NCI-H345 treated with DMSO at 0.1 percent for 48 hours (cell line): ENCODE results near the gene KCNS3.
"Not testable (repeated sequence)": the region's sequence is repeated elsewhere in the genome, so short reads cannot be mapped to it uniquely, and the experiment has no call there.

Source experiments
- DNase-seq: peaks from one replicate; lab custom pipeline; 2025; ENCODE audit not compliant: unreplicated experiment; lab: John Stamatoyannopoulos, UW

The KCNS3 gene

DNA sequence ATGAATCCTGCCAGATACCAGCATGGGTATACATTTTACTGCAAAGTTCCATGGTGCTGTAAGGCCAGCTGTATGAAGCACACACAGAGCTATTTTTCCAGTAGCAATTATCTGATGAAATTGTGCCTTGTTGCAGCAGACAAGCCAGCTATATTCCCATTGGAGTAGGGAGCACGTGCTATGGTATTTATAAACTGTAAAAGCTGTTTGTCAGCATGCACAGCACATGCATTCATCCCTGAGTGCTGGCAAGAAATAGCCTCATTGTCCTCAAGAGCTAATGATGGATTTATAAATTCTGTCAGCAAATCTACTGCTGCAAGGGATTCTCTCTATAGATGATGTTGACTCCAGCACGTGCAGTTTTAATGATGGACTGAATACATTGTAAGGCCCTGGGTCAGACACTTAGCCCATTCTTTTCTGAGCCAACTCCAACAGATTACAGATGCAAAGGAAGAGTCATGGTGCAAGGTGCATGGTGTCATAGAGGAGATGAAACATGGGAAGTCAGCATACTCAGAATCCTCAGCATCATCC is 61.7 kb downstream of the KCNS3 start:
- DNase-seq, result no peak

DNA sequence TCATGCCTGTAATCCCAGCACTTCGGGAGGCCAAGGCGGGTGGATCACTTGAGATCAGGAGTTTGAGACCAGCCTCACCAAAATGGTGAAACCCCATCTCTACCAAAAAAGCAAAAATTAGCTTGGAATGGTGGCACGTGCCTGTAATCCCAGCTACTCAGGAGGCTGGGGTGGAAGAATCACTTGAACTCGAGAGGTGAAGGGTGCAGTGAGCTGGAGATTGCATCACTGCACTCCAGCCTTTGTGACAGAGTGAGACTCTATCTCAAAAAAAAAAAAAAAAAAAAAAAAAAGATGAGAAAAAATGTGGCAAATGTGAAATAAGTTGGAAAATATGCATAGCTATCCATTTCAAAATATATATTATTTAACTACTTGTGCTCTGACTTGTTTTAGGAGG is 65.0 kb downstream of the KCNS3 start:
- DNase-seq, result no peak

DNA sequence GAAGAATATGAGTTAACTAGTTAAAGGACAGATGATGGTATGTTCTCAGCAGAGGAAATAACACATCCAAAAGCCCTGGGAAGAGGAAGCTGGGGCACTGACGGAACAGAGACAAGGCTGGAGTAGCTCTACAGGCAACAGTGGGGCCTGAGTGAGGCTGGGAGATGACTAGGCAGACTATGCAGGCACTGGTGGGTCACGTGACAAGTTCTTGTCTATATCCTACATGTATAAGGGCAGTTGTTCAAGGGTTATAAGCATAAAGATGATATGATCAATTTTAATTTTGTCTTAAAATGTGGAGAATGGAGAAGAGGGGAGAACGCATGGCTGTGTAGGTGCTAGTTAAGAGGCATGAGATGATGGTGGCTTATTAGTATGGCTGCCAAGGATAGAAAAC is 68.6 kb downstream of the KCNS3 start:
- DNase-seq, result no peak

DNA sequence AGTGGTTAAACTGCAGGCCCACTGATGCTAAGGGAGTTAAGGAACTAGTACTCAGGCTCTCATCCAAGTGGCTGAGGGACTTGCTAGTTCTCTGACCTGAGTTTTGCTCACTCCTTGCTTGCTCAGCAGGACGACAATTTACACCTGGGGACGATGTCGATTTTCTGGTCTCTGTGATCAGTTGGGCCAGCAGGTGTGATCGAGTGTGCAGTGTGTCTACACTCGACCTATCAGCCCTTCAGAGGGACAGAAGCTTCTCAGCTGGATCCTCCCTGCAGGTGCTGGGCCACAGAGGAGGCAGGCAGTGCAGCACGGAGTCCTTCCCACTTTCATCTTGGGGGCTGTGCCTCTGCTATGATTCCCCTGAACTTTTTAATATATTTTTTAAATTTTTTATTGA is 71.5 kb downstream of the KCNS3 start:
- no peak for DNase-seq

DNA sequence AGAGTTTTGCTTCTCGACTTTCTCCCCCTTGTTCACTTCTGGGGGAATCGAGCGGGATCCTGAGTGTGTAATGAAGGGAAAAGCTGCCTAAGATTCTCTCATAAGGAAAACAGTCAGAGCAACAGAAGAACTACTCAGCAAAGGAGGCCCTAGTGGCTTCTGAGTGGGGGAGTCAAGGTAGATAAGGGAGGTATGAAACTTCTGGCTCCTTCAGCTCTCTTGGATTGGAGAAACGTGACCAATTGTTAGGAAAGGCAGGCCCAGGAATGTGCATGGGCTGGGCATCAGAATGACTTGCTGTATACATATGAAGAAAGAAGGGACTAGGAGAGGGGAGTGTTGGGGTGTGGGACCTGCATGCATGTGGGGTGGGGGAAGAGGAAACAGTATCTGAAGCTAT is 73.1 kb downstream of the KCNS3 start:
- no peak for DNase-seq

DNA sequence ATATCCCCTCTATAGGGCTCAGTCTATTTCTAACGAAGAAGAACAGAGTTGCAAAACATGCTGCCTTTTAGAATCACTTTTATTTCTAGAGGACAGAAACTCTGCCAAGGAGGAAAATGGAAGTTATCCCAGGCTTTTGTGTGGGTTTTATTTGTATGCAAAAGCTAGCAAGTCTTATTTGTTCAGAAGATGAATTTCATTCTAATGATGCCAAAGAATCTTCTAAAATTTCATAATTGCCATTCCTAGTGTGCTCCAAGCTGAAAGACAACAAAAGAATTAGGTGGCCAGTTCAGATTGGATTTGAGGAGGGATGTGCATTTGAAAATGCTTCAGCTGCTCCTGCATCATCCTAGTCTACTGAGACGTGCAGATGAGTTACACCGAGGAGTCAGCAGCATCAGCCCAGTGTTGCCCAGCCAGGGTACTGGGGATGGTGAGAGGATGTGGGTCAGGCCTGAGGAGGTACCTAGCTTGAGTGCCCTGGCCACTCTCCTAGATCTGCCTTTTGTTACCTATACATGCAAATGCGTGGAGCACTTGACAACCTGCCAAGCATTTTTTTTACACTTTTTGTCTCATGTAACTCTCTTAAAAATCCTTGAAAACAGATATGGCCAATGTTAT is 80.1 kb downstream of the KCNS3 start:
- DNase-seq, result no peak

DNA sequence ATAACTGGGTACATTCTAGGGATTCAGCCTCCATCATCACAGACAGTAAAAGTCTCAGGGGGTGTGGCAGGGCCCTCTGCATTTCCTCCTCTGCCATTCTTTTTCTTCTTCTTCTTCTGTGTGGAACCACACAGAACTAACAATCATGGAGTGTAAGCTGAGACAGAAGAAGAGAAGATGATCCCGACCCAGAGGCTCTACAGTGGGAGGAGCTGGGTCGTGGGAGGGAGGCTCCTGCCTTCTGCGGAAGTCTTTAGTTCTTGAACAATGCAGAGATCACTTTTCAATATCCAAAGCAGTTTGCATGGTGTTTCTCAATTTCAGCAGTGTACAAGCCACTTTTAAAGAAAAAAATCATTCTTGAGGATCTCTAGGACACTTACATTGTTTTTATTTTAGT is 80.9 kb downstream of the KCNS3 start:
- DNase-seq, result no peak

DNA sequence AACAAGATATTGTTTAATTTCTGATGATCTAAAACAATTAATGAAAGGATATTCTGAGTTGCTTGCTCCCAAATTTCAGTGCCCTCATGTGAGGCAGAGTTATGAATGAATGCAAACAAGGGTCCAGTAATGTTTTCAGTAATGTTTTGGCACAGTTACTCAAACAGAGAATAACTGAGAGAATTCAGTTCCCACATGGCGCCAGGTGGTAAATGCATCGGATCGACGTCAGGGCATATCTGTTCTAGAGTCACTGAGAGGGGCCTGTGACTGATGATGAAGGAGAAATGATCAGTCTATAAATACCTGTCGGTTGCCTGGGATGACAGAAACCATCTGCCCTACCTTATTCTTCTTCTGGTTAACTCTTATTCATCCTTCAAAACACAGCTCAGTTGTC is 81.4 kb downstream of the KCNS3 start:
- DNase-seq, result no peak

DNA sequence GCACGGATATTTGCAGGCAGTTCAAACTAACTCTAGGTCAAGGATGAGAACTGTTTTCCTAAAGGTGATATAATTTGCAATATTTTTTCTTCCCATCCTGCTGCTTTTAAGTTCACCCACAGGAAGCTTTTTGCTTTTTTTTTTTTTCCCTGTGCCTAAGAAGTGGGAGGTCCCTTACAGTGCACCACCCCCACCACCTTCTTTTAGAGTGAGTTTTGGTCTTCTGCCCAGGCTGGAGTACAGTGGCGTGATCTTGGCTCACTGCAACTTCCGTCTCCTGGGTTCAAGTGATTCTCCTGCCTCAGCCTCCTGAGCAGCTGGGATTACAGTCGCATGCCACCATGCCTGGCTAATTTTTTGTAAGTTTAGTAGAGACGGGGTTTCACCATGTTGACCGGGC is 82.5 kb downstream of the KCNS3 start:
- DNase-seq, result no peak

DNA sequence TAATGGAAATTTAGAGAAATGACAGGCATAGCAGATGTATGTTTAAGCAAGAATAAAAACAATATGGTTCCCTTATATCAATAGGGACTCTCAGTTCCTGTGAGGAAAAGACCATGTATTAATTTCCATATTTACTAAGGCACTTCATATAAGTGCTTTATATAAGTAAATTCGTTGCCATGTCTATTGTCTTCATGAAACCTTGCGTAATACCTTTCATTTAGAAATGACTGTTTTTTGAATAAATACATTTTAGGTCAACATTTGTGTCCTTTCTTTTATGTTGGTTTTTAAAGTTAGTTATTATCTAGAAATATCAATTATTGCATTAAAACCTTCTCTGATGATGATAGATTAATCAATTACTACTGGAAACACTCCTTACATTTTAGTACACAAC is 83.3 kb downstream of the KCNS3 start:
- no peak for DNase-seq

DNA sequence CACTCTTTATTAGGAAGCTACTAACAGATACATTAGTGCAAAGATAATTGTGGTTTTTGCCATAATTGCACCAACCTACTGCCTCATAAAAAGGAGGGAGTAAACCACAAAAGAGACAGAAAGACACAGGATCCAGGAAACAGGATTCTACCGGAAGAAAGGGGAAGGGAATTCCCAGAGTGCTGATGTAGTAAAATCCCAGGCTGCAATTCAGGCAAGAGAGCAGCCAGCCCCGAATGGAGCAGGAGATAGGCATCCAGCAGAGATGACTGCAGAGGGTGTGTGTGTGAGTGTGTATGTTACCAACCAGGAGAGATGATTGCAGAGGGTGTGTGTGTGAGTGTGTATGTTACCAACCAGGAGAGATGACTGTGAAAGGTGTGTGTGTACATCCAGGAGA is 84.4 kb downstream of the KCNS3 start:
- DNase-seq, result no peak

DNA sequence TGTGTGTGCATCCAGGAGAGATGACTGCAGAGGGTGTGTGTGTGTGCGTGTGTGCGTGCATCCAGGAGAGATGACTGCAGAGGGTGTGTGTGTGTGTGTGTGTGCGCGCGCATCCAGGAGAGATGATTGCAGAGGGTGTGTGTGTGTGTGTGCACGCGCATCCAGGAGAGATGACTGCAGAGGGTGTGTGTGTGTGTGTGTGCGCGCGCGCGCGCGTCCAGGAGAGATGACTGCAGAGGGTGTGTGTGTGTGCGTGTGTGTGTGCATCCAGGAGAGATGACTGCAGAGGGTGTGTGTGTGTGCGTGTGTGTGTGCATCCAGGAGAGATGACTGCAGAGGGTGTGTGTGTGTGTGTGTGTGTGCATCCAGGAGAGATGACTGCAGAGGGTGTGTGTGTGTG is 85.1 kb downstream of the KCNS3 start:
- DNase-seq, result not testable (repeated sequence)

DNA sequence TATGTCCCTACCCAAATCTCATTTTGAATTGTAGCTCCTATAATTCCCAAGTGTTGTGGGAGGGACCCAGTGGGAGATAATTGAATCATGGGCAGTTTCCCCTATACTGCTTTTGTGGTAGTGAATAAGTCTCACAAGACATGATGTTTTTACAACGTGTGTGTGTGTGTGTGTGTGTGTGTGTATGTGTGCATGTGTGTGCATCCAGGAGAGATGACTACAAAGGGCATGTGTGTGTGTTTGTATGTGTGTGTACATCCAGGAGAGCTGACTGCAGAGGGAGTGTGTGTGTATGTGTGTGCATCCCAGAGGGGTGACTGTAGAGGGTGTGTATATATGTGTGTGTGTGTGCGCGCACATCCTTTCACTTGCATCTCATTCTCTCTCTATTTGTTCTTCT is 86.7 kb downstream of the KCNS3 start:
- no peak for DNase-seq

DNA sequence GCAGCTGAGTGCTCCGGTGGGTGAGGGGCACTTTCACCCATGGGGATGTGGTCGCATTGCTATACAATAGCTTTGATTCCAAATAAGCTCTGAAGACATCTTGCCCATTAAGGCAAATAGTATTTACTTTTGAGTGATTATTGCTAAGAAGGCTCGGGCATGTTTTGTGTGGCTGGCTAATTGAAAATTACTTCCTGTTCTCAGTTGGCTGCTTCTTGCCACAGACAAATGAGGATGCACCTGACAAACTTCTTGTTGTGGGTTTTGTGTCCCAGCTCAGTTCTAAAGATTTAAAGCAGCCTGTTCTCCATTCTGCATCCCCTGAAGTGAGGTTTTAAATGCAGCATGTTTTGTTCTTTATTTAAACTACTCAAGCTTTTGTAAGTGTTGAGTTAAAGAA is 88.3 kb downstream of the KCNS3 start:
- DNase-seq, result no peak

DNA sequence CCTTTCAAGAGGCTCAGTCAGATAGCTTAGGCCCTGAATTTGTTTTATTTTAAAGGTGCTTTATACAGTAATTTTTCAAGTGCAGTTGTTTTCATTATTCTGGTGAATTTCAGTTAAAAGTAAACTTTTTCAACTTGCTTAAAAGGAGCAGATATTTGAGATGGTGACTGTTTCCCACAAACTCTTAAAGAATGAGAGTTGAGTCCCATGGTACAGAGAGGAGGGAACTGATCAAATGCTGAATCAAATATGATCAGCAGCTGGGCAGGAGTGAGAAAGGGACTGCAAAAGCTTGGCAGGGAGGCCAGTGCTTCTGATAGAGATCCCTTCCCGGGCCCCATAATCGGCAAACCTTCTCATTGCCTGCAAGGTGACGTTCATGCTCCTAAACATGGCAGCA is 91.2 kb downstream of the KCNS3 start:
- DNase-seq, result no peak

DNA sequence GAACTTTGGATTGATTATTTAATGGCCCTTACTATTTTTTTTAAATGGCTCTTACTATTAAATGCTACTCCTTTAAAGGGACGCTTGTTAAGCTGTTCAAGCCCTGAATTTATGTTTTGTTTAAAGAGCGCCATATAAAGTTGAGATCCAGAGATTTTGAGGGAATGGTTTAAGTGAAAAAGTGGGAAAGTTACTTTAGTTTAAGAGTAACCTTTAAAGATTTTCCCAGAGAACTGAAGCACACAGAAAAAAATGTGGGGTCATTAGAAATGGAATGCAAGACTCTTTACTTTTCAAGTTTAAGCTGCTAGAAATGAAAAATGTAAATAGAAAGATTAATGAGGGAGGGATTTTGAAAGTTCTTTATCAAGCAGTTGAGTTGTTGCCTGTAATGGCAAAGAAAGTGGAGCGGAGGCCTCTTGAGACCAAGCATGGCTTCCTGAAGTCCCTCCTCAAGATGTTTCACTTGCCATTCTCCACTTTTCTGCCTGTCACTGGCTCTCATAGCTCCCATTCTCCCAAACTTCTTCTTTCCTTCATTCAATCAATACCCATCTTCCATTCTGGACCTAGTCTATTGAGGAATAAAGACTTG is 93.2 kb downstream of the KCNS3 start:
- DNase-seq, result no peak

DNA sequence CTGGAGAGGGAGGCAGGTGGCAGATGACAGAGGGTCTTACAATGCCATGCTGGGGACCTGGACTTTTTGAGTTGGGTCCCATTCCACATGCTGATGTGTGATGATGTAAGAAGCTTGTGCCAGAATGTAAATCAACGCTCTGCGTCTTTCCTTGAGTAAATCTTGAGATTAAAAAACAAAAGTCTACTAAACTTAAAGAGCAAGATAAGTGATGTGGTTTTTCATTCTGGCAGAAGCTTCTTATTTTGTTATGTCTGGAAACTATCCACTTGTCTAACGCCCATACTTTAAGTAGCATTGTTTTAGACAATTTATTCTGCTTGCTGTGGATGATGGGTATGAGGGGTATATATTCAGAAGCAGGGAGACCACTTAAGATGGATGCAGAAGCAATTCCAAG is 94.5 kb downstream of the KCNS3 start:
- no peak for DNase-seq

DNA sequence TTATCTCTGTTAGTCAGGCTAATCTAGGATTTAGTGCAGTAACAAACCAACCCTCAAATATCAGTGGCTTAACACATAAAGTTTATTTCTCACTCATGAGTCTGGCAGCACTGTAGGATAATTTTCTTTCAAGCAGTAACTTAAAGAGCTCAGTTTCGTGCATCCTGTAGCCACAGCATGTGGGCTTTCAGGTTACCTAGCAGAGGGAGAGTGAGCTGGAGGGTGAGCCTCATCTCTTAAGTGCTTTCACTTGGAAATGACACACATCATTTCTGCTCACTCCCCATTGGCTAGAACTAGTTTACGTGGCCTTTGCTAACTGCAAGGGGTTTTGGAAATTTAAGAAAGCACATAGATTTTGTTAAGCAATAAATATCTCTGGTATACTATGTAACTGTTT is 96.9 kb downstream of the KCNS3 start:
- DNase-seq, result no peak

DNA sequence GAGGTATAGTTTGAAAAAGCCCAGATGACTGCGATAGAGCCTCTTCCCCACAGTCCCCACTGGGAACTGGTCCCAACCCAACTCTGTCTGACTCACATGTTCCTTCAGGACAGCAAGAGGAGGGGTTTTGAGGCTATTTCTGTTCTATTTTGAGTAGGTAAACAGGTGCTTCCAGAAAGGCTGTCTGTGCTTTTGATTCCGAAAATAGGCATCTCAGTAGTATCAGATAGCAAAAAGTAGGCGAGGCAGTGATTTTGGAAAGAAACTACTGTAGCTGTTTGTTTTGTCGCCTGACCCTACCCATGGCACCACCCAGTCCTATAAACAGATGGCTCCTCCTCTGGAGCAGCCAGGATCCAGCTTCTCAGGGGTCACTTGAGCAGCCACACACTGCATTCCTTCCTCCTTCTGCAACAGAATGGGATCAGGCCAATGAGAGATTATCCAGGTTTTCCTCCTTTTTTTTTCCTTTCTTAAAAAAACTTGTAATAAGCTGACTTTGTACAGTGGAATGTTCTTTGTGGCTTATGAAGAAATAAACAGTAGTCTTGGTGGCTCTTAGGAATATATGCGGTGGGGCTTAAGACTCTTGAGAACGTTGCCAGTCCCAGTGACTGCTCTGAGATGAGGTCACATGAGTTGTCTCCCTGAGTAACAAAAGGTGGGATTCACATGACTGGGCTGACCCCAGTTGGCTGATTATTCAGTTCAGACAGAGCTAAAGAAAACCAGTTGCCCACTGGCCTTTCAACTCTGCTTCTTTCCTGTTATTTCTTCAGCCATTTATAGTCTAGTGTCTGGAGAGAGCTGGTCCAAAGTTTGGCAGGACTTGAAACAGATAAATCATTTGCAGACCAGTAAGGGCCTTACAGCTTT is 98.6 kb downstream of the KCNS3 start:
- DNase-seq, result no peak

DNA sequence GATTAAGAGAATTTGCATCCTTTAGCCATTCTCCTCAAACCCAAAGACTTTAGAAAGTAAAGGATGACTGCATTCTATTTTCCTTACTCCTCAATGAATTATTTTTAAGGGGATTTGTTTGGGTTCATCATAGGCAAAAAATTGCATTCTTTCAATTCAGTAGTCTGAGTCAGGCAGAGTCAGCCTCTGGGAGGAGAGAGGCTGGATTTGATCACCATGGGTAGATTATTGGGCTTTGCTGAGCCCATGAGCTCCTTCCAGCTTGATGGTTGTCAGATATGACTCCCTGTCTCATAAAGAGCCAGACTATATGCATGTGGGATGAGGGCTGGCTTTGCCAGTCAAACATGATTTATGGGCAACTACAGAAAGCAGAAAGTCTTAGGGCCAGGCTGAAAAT is 101.2 kb downstream of the KCNS3 start:
- no peak for DNase-seq

DNA sequence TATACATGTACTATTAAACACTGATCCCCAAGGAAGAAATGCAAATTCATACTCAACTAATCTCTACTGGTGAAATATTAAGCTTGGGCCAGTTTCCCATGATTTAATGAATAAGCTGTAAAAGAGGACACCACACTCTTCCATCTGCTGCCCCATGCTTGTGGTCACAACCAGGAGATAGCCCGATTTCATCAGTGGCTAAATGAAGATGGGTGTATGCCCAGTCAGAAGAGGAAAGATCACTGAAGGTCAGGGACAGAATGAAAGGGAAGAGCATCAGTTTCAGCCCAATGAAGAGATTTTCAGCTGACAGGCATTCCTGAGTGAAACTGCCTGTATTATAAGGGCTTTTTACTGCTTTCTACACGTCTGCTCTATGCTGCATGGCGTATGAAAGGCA is 103.5 kb downstream of the KCNS3 start:
- DNase-seq, result no peak
